MCF 10A (cell line): ENCODE results near the gene OVOL2. TPM values are rescaled to one million over a fixed set of nuclear protein-coding genes. Genes with fewer than 3 reads are reported as not detected.

Experiments used
- BruUV-seq: library from RNA; stranded (reverse); fragments of 400-500 nt; replicated peaks from 2 replicates; lab custom pipeline; 2021; lab: Mats Ljungman, UMichigan
- CTCF ChIA-PET: fragments of 300-600 bp; sonication (Branson Sonifier 250); formaldehyde crosslinking; extraction: SDS; loops from one replicate; lab custom pipeline; 2021; ENCODE audit warnings: antibody characterized with exemption, inconsistent platforms; lab: Yijun Ruan, JAX
- POLR2A ChIA-PET: fragments of 300-600, 350-650 bp; sonication (Branson Sonifier 250); formaldehyde crosslinking; extraction: SDS; loops from one replicate; lab custom pipeline; 2020; ENCODE audit warnings: antibody characterized with exemption, inconsistent platforms; lab: Yijun Ruan, JAX
- DNase-seq: peaks from one replicate; pipeline ENCODE4 v3.0.0-alpha.2; 2018; ENCODE audit not compliant: unreplicated experiment
- H3K27ac Mint-ChIP-seq: one replicate; pipeline ENCODE4 v1.8.0; 2022; ENCODE audit warnings: mild to moderate bottlenecking, low read depth, mixed read lengths; ENCODE audit not compliant: unreplicated experiment
- H3K27me3 Mint-ChIP-seq: one replicate; pipeline ENCODE4 v1.8.0; 2022; ENCODE audit warnings: mixed read lengths; ENCODE audit not compliant: insufficient read depth, unreplicated experiment
- H3K36me3 Mint-ChIP-seq: one replicate; pipeline ENCODE4 v1.8.0; 2022; ENCODE audit warnings: mild to moderate bottlenecking, moderate library complexity, mixed read lengths; ENCODE audit not compliant: insufficient read depth, unreplicated experiment
- H3K4me1 Mint-ChIP-seq: one replicate; pipeline ENCODE4 v1.8.0; 2022; ENCODE audit warnings: mixed read lengths; ENCODE audit not compliant: insufficient read depth, unreplicated experiment
- H3K4me3 Mint-ChIP-seq: one replicate; pipeline ENCODE4 v1.8.0; 2022; ENCODE audit warnings: mild to moderate bottlenecking, moderate library complexity, mixed read lengths; ENCODE audit not compliant: unreplicated experiment
- H3K9me3 Mint-ChIP-seq: one replicate; pipeline ENCODE4 v1.8.0; 2022; ENCODE audit warnings: mixed read lengths; ENCODE audit not compliant: unreplicated experiment
- intact Hi-C: fragments of 100-400 bp; cut with micrococcal nuclease; formaldehyde crosslinking; loops from 2 replicates; pipeline ENCODE4 v1.14.1; 2022
- total RNA-seq: library from RNA; stranded (reverse); gene quantifications from 2 replicates; pipeline ENCODE4 v1.2.3, GENCODE V29; 2022
- TF ChIP-seq, protein P1 (sequence below): fragments of 200-600 bp; IDR thresholded peaks from one replicate; pipeline ENCODE4 v1.8.0; 2022; ENCODE audit warnings: antibody characterized with exemption, mild to moderate bottlenecking; ENCODE audit not compliant: unreplicated experiment

The OVOL2 gene
- total RNA-seq, 1 experiment from 2014 or later: 2.1 TPM

DNA sequence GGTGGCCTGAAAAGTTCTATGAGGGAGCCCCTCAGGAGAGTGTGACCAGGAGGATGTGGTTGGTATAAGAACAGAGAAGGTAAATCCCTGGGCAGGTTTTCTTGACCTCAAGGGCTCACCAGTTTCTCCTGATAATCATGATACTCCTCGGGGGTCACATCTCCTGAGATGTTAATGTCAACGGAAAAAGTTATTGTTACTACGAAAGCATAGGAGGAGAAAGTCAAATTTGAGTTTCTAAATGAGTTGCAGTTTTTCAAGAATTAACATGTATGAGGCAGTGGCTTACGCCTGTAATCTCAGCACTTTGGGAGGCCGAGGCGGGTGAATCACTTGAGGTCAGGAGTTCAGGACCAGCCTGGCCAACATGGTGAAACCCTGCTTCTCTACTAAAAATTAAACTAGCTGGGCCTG lies 65.5 kb downstream of the OVOL2 start:
- no peaks in the 10 kb centered on the region for H3K9me3 Mint-ChIP-seq
- BruUV-seq: no TSS peak
- CTCF ChIA-PET: interaction anchor here (0.6 to 2.3 kb wide), 8 partner anchors 8 to 1895 kb away, joined by 3 to 8 read pairs (median 3); no protein-coding TSS in a partner anchor
- POLR2A ChIA-PET: interaction anchor here (1.0 to 2.6 kb wide), 3 partner anchors 22 to 450 kb away, joined by 3 to 9 read pairs (median 4); no protein-coding TSS in a partner anchor
- peaks cover 6% of the 10 kb centered on the region for H3K4me1 Mint-ChIP-seq
- no peak overlapping the region for H3K4me3 Mint-ChIP-seq
- TF ChIP-seq, protein P1, sequence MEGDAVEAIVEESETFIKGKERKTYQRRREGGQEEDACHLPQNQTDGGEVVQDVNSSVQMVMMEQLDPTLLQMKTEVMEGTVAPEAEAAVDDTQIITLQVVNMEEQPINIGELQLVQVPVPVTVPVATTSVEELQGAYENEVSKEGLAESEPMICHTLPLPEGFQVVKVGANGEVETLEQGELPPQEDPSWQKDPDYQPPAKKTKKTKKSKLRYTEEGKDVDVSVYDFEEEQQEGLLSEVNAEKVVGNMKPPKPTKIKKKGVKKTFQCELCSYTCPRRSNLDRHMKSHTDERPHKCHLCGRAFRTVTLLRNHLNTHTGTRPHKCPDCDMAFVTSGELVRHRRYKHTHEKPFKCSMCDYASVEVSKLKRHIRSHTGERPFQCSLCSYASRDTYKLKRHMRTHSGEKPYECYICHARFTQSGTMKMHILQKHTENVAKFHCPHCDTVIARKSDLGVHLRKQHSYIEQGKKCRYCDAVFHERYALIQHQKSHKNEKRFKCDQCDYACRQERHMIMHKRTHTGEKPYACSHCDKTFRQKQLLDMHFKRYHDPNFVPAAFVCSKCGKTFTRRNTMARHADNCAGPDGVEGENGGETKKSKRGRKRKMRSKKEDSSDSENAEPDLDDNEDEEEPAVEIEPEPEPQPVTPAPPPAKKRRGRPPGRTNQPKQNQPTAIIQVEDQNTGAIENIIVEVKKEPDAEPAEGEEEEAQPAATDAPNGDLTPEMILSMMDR: no peak
- no peaks in the 10 kb centered on the region for H3K27me3 Mint-ChIP-seq
- intact Hi-C loops: loop anchor here (10.0 kb wide), 1 partner anchor 457 kb away; the partner anchor contains the start of gene BFSP1
- H3K27ac Mint-ChIP-seq: no peak overlapping the region
- no peak for DNase-seq
- peaks cover 47% of the 10 kb centered on the region for H3K36me3 Mint-ChIP-seq

DNA sequence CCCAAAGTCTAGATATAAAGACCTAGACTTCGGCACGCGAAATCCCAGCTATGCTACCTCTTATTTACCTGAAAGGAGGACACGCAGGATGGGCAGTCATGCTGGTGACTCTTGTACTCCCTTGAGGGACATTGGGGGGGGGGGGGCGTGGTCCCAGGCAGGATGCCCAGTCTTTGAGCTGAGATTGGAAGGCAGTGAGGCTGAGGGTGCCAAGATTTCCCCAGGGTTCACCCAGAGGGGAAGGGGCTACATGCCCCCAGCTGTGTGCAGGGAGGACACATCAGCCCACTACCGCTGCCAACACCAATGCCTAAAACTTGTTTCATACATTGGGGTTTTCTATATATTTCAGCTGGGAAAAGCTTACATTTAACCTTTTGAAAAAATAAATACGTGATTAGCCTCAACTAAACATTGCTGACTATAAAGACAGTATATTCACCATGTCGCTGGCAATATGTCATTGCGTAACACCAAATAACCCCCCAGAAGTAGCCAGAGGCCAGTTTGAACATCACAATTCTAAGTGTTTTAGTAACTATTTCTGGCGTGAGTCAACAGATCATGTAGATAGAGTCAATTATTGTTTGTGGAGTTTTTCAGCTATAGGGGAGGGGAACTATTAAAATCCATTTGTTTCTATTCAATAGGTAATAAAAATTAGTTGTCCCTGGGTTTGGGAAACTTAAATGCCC lies 67.3 kb downstream of the OVOL2 start:
- TF ChIP-seq, protein P1: no peak
- TSS peak; percentile 48 for BruUV-seq
- intact Hi-C loops: loop anchor here (10.0 kb wide), 1 partner anchor 456 kb away; the partner anchor contains the start of gene BFSP1
- POLR2A ChIA-PET: interaction anchor here (0.6 to 2.6 kb wide), 6 partner anchors 11 to 576 kb away, joined by 3 to 9 read pairs (median 3); no protein-coding TSS in a partner anchor
- no peak overlapping the region for H3K27ac Mint-ChIP-seq
- DNase-seq: no peak
- no peaks in the 10 kb centered on the region for H3K9me3 Mint-ChIP-seq
- no peaks in the 10 kb centered on the region for H3K27me3 Mint-ChIP-seq
- H3K4me3 Mint-ChIP-seq: no peak overlapping the region
- CTCF ChIA-PET: interaction anchor here (0.5 to 2.7 kb wide), 11 partner anchors 17 to 1189 kb away, joined by 3 to 8 read pairs (median 3); no protein-coding TSS in a partner anchor
- no peaks in the 10 kb centered on the region for H3K4me1 Mint-ChIP-seq
- H3K36me3 Mint-ChIP-seq: peaks cover 55% of the 10 kb centered on the region

DNA sequence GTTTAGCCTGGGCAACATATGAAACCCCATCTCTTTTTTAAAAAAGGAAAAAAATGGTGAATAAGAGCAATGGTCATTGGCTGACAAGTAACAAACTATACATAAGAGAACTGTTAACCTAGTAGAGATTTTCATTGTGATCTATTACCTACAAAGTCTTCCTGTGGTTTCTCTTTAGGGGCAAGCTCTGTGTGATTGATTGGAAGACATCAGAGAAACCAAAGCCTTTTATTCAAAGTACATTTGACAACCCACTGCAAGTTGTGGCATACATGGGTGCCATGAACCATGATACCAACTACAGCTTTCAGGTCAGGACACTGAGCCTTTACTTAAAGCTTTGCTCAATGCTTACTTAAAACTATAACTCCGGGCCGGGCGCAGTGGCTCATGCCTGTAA lies 69.7 kb downstream of the OVOL2 start:
- ChIA-PET POLR2A (interaction anchor here (1.0 to 7.9 kb wide), 3 partner anchors 11 to 30 kb away, joined by 3 to 100 read pairs (median 4); partner anchors contain the start of genes MGME1 and SNX5), CTCF (interaction anchor here (0.7 to 7.5 kb wide), 4 partner anchors 9 to 30 kb away, joined by 3 to 64 read pairs (median 4); no protein-coding TSS in a partner anchor)
- no peaks in the 10 kb centered on the region for H3K9me3 Mint-ChIP-seq
- H3K36me3 Mint-ChIP-seq: peaks cover 49% of the 10 kb centered on the region
- no peak overlapping the region for H3K27ac Mint-ChIP-seq
- no peaks in the 10 kb centered on the region for H3K27me3 Mint-ChIP-seq
- H3K4me1 Mint-ChIP-seq: no peaks in the 10 kb centered on the region
- BruUV-seq: no TSS peak
- H3K4me3 Mint-ChIP-seq: no peak overlapping the region
- TF ChIP-seq, protein P1: no peak
- no peak for DNase-seq
- intact Hi-C loops: no loop called here

DNA sequence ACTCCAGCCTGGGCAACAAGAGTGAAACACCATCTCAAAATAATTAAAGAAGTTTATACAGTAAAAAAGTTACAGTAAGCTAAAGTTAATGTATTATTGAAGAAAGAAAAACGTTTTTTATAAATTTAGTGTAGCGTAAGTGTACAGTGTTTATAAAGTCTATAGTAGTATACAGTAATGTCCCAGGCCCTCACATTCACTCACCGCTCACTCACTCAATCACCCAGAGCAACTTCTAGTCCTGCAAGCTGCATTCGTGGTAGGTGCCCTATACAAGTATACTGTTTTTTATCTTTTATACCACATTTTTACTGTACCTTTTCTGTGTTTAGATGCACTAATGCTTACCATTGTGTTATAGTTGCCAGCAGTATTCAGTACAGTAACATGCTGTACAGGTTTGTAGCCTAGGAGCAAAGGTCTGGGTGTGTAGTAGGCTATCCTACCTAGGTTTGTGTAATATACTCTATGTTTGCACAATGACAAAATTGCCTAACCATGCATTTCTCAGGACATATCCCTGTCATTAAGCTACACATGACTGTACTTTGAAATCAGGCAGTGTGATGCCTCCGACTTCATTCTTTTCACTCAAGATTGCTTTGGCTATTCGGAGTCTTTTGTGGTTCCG lies 72.2 kb downstream of the OVOL2 start:
- H3K36me3 Mint-ChIP-seq: peaks cover 49% of the 10 kb centered on the region
- no peak overlapping the region for H3K4me3 Mint-ChIP-seq
- POLR2A ChIA-PET: interaction anchor here (0.5 to 7.9 kb wide), 4 partner anchors 16 to 308 kb away, joined by 3 to 100 read pairs (median 4); partner anchors contain the start of genes MGME1 and SNX5
- BruUV-seq: no TSS peak
- DNase-seq: no peak
- no peak overlapping the region for H3K27ac Mint-ChIP-seq
- CTCF ChIA-PET: interaction anchor here (0.7 to 7.5 kb wide), 11 partner anchors 8 to 480 kb away, joined by 3 to 64 read pairs (median 3); no protein-coding TSS in a partner anchor
- intact Hi-C loops: no loop called here
- H3K9me3 Mint-ChIP-seq: no peaks in the 10 kb centered on the region
- H3K4me1 Mint-ChIP-seq: no peaks in the 10 kb centered on the region
- TF ChIP-seq, protein P1: no peak
- no peaks in the 10 kb centered on the region for H3K27me3 Mint-ChIP-seq
